HFFc6 (cell line): ENCODE data around the gene KLF12. TPM values are rescaled to one million over a fixed set of nuclear protein-coding genes. Genes with fewer than 3 reads are reported as not detected.

Experiments
- DNase-seq: peaks from one replicate; pipeline ENCODE4 v3.0.0-alpha.2; 2018
- H3K27ac Mint-ChIP-seq: 2 replicates; pipeline ENCODE4 v1.8.0; 2020; ENCODE audit warnings: mild to moderate bottlenecking, mixed read lengths
- H3K27me3 Mint-ChIP-seq: 2 replicates; pipeline ENCODE4 v1.8.0; 2021; ENCODE audit warnings: mild to moderate bottlenecking, moderate library complexity, mixed read lengths; ENCODE audit not compliant: insufficient read depth
- H3K36me3 Mint-ChIP-seq: 2 replicates; pipeline ENCODE4 v1.8.0; 2021; ENCODE audit warnings: low read depth, mixed read lengths
- H3K4me1 Mint-ChIP-seq: 2 replicates; pipeline ENCODE4 v1.8.0; 2020; ENCODE audit warnings: low read depth, mixed read lengths
- H3K4me3 Mint-ChIP-seq: 2 replicates; pipeline ENCODE4 v1.8.0; 2020; ENCODE audit warnings: mild to moderate bottlenecking, moderate library complexity, mixed read lengths
- H3K9me3 Mint-ChIP-seq: 2 replicates; pipeline ENCODE4 v1.8.0; 2020; ENCODE audit warnings: mild to moderate bottlenecking, mixed read lengths
- total RNA-seq, 6 experiments: library from RNA; stranded (reverse); fragmentation: NEBNext Ultra II Directional; extraction: Animal tissue kit (Norgen Biotek cat#: 25700); gene quantifications; 2 replicates in 1 of 6; 3 replicates in 5 of 6; pipeline ENCODE4 v1.2.3, GENCODE V29; 2021
- TF ChIP-seq, protein P1 (sequence below): fragments of 200-600 bp; sonication (generic); IDR thresholded peaks from 2 replicates; pipeline ENCODE4 v1.5.0; 2021; ENCODE audit warnings: antibody characterized with exemption, mild to moderate bottlenecking

The KLF12 gene
- total RNA-seq, 6 experiments from 2014 or later, result 18.1 to 28.2 (median 24.1) TPM

DNA sequence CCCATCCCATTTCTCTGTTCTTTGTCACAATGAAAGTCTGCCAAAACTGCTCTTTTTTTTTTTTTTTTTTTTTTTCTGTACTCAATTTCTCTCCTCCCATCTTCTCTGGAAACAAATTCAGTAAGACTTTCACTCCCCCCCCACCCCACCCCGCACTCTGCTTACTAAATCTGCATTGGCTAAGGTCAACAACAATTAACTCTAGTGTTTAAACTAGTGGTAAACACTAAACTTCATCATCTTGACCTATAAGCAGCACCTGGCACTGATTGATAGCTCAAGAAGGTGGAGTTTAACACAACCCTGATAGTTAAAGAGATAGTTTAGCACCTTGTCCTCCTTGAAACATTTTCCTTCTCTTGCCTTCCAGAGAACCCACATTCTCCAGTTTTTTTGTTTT lies 14.1 kb upstream of the KLF12 start:
- Mint-ChIP-seq H3K4me1 (peaks cover 15% of the 10 kb centered on the region), H3K27ac (no peak overlapping the region), H3K9me3 (no peaks in the 10 kb centered on the region), H3K4me3 (no peak overlapping the region), H3K36me3 (no peaks in the 10 kb centered on the region), H3K27me3 (peaks cover 2% of the 10 kb centered on the region; the same call in 1 of the 2 replicates)
- DNase-seq, result no peak
- TF ChIP-seq, protein P1, sequence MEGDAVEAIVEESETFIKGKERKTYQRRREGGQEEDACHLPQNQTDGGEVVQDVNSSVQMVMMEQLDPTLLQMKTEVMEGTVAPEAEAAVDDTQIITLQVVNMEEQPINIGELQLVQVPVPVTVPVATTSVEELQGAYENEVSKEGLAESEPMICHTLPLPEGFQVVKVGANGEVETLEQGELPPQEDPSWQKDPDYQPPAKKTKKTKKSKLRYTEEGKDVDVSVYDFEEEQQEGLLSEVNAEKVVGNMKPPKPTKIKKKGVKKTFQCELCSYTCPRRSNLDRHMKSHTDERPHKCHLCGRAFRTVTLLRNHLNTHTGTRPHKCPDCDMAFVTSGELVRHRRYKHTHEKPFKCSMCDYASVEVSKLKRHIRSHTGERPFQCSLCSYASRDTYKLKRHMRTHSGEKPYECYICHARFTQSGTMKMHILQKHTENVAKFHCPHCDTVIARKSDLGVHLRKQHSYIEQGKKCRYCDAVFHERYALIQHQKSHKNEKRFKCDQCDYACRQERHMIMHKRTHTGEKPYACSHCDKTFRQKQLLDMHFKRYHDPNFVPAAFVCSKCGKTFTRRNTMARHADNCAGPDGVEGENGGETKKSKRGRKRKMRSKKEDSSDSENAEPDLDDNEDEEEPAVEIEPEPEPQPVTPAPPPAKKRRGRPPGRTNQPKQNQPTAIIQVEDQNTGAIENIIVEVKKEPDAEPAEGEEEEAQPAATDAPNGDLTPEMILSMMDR, result no peak

DNA sequence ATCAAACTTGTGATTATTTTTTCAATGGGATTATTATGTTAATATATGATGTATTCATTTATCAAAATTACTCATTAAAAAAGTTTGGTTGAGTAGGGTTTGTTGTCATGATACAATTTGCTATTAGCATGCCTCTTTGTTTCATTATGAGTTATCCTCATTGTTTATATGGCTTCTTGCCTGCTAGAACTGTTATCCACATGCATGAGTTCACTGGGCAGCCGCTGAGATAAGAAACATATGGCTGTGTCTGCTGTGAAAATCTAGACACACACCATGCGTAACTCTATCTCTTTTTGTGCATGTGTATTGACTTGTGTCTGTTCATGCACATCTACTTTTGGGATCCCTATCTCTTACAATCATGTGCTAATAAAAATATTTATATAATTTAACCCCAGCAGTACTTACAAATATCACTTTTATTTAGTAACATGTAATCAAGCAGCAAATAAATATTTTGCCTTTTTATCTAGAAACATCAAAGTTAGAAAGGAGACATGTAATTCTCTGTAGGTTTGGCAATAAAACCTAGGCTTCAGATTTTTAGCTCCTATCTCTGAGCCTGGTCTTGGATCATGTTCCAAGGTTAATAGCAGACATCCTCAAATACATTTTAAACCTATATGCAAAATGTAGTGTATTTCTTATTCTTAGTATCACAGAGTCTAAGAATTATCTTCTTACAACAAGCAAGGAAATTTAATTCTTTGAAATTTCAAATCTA lies 11.2 kb upstream of the KLF12 start:
- Mint-ChIP-seq H3K36me3 (no peaks in the 10 kb centered on the region), H3K4me3 (peak overlapping the region; percentile 41; the same call in 1 of the 2 replicates), H3K9me3 (no peaks in the 10 kb centered on the region), H3K27ac (no peak overlapping the region), H3K27me3 (peaks cover 2% of the 10 kb centered on the region), H3K4me1 (peaks cover 15% of the 10 kb centered on the region)
- no peak for DNase-seq
- TF ChIP-seq, protein P1, result no peak

DNA sequence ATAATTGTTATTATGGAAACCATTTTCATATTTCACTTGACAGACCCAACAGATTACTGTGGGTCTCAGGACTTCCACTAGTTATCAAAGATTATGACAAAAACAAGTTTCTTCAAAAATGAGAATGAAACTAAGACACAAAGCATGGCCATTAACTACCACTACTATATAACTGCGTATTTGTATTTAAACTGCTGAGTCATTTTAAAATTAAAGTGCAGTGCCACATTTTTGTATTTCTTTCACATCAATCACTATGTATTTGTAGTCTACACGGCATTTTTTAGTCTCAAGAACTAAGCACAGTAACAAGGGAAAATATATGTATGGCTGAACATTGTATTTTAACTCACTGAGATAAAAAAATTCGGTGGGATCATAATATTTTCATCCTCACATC lies 10.1 kb upstream of the KLF12 start:
- H3K27me3 Mint-ChIP-seq, result no peaks in the 10 kb centered on the region; the same call in none of the 2 replicates
- no peak overlapping the region for H3K4me3 Mint-ChIP-seq
- peaks cover 15% of the 10 kb centered on the region for H3K4me1 Mint-ChIP-seq
- DNase-seq, result no peak
- no peaks in the 10 kb centered on the region for H3K36me3 Mint-ChIP-seq
- TF ChIP-seq, protein P1, result no peak
- no peaks in the 10 kb centered on the region for H3K9me3 Mint-ChIP-seq
- no peak overlapping the region for H3K27ac Mint-ChIP-seq

DNA sequence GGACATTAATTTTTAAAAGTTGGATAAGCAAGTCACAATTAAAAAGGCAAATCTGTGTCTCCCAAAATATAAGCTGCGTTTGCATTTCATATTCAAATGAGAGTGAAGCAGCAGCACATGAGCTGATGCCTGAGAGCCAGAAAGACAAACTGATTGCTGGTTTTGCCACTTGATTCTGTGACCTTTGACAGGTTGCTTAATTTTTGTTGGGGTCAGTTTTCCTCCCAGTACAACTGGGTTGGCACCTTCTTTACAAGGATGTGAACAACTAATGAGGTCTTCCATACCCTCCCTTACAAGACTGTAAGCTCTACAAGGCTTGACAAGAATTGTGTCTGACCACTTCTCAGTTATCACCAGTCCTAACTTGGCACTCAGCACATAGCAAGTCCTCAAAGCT lies 8.1 kb upstream of the KLF12 start:
- peaks cover 15% of the 10 kb centered on the region for H3K4me1 Mint-ChIP-seq
- no peaks in the 10 kb centered on the region; the same call in 1 of the 2 replicates for H3K27me3 Mint-ChIP-seq
- TF ChIP-seq, protein P1, result no peak
- H3K9me3 Mint-ChIP-seq, result no peaks in the 10 kb centered on the region
- no peaks in the 10 kb centered on the region for H3K36me3 Mint-ChIP-seq
- H3K4me3 Mint-ChIP-seq, result no peak overlapping the region
- DNase-seq, result no peak
- H3K27ac Mint-ChIP-seq, result no peak overlapping the region

DNA sequence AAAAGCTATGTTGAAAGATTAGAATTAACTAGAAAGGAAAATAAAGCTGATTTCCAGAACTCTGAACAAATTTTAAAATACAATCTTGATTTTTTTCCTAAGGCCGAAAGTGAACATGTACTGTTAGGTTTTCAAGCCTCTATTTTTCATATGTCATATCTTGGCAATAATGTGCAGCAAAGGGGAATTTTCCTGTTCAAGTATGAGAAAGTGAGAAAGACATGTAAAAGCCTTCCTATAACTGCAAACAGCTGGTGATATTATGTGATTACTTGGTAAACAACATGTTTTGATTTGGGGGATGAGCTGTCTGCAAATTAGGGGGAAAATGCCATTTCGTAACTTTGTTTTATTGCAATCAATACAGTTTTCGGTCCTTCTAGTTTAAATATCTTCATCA lies 4.0 kb upstream of the KLF12 start:
- no peak for DNase-seq
- Mint-ChIP-seq H3K27me3 (peaks cover 3% of the 10 kb centered on the region; the same call in 1 of the 2 replicates), H3K36me3 (no peaks in the 10 kb centered on the region), H3K27ac (no peak overlapping the region), H3K9me3 (no peaks in the 10 kb centered on the region), H3K4me3 (no peak overlapping the region), H3K4me1 (no peaks in the 10 kb centered on the region)
- TF ChIP-seq, protein P1, result no peak
